AG10803 (cell line): ENCODE data around the gene VPS29.
"Not testable (repeated sequence)": the region's sequence is repeated elsewhere in the genome, so short reads cannot be mapped to it uniquely, and the experiment has no call there.

ENCODE experiments used
- DNase-seq: peaks from one replicate; pipeline ENCODE4 v3.0.0; 2010; ENCODE audit warnings: low read depth
- H3K4me3 ChIP-seq: 2 replicates; pipeline ENCODE4 v1.5.1; 2011; ENCODE audit warnings: mild to moderate bottlenecking, low read length, control low read depth
- CTCF ChIP-seq: conservative IDR thresholded peaks from 2 replicates; pipeline ENCODE4 v1.5.1; 2011; ENCODE audit warnings: mild to moderate bottlenecking, low read length, control low read depth, inconsistent platforms

VPS29 gene

DNA sequence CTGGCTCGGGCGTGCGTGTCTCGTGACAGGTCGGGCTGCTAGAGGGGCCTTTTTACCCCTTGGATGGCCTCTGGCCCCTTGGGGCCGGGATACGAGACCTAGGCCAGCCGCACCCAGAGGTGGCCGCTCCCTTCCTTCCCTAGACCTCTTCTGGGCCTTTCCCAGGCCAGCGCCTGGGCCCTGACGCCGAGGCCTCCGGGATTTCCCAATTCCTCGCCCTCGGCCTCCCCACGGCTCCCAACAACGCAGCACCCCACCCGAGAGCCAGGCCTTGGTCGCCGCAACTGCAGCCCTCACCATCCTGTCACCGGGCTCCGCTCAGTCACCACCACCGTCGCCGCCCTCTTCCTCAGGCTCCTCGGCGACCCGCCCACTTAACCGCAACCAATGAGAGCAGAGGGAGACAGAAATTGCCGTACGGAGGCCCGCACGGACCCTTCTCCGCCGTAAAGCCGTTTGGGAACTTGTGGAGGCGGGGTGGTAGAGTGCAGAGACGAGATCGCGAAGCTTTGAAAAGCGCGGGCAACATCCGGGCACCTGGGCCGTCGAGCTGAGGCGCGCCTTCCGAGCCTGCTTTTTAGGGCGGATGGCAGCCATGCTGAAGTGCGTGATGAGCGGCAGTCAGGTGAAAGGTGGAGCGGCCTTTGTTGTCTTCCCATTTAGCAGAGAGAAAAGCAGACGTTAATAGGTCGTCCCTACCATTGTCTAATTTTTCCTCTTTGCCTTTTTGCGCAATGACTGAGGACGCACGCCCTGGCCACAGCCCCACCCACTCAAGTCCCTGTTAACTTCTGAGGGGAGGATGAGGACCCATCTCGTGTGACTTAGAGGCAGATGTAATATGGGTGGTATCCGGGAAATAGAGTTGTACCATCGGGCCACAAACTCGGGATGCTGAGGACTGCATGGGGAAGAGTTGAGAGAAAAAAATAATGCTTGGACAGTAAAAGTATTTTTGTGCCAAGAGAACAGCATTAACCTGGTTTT, at the start of gene VPS29, which contains the start of gene RAD9B:
TSS of gene VPS29 (minus strand) at position 360 of the 987 bp plus-strand sequence. CDS start at position 300, 60 bp downstream.
TSS of gene RAD9B (plus strand) at position 580 of the 987 bp plus-strand sequence. CDS start at position 587, 7 bp downstream.
- H3K4me3 ChIP-seq = peak within 1 kb of the TSS; percentile 95
- no peak for TF ChIP-seq CTCF
- DNase-seq = peak; percentile 98

- DNase-seq = no peak
- no peak for TF ChIP-seq CTCF
- H3K4me3 ChIP-seq = no peak overlapping the region
Measured at GRCh38 chr12:110550981-110551380, 49.1 kb upstream of the VPS29 start.

DNA sequence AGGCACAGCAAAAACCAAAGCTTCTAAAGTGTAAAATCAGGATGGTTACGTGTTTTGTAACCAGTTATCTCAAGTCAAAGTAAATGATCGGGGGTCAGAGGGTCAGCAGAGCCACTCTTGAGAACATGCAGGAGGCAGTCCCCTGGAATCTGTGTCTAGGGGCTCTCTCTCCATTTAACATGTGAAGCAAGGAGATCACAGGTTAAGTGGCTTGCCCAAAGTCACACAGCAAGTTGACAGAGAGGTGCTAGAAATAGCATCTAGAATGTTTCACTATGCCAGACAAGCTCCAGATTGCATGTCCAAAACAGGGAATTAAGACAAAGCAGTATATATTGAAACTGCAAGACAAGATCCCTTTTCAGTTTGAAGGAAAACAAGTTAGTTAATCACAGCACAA, 47.8 kb upstream of the VPS29 start:
- no peak for TF ChIP-seq CTCF
- H3K4me3 ChIP-seq = no peak overlapping the region
- DNase-seq = no peak

DNA sequence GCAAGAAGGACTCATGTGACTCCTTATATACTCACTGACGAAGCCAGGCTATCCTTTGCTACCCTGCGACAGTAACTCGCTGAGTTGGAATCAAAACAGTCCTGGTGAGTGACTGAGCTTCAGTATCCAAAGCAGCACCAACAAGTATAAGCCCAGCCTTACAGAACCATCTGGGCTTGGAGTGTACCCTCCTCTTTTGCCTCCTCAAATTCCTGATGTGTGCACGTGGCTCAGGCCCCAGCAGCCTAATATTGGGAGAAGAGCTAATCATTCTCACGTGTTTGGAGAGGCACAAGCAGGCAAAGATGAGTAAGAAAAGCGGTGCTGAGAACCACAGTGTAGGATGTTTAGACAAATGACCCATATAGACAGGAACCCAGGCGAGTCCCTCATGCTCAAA, 46.8 kb upstream of the VPS29 start:
- no peak for TF ChIP-seq CTCF
- DNase-seq = peak; percentile 70
- no peak overlapping the region for H3K4me3 ChIP-seq

DNA sequence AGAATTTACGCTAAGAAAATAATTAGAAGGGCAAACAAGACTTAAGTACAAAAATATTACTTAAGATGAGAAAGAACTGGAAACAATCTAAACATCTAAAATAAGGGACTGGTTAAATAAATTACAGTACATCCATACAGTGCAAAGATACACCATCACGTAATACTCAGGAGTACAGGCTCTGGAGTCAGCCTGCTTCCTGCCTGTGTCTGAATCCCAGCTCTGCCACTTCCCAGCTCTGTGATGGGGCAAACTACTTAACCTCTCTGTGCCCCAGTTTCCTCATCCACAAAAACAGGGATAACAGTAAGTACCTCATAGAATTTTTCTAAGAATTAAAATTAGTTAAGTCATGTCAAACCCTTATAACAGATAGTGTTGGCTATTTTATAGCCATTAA, 45.2 kb upstream of the VPS29 start:
- TF ChIP-seq CTCF = no peak
- H3K4me3 ChIP-seq = no peak overlapping the region
- DNase-seq = no peak

DNA sequence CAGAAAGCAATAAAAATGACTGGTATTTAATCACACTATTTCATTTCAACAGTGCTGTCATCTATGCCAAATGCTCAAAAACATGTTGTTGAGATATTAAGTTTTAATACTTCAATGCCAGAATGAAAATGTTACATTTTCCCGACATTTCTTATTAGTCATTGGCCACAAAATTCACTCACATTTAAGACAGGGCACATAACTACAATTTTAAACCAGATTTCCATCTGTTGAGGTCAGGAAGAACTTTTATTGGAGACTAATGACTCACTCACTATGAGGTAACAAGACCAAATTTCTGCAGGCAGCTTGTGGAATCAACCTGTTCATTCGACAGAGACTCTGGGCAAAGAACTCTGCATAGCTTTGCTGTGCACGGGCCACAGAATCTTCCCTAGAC, 44.4 kb upstream of the VPS29 start:
- TF ChIP-seq CTCF = no peak

GRCh38 chr12:110545812-110546211, 43.9 kb upstream of the VPS29 start:
- TF ChIP-seq CTCF = no peak
- H3K4me3 ChIP-seq = no peak overlapping the region
- DNase-seq = no peak

More for the DNA sequence above, 44.4 kb upstream of the VPS29 start:
- no peak overlapping the region for H3K4me3 ChIP-seq
- peak; percentile 94 for DNase-seq

DNA sequence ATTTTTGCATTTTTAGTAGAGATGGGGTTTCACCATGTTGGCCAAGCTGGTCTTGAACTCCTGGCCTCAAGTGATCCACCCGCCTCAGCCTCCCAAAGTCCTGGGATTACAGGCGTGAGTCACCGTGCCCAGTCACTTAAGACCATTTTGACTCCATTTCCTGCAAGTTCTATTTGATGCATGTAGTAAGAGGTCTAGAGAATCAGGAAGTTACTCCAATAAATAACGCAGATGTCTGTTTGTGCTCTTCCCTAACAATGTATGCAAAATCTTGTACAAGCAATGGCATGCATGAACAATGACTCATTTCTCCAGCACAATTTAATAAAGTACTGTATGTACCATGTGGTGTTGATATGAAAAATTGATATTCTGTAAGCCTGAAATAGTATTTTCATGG, 43.3 kb upstream of the VPS29 start:
- DNase-seq = peak; percentile 82
- H3K4me3 ChIP-seq = not testable (repeated sequence)
